Muscle layer of duodenum (tissue), 2 donors: ENCODE results near the gene RBBP5.
A peak's percentile ranks its signal among the peaks of the same experiment; 100 is the strongest.

ENCODE experiments used
- H3K27ac ChIP-seq: one replicate; pipeline ENCODE4 v1.7.0; 2013; ENCODE audit warnings: mild to moderate bottlenecking, low read length
- H3K27me3 ChIP-seq: one replicate; pipeline ENCODE4 v1.7.0; 2013; ENCODE audit warnings: low read depth, mild to moderate bottlenecking, control low read depth, low read length
- H3K36me3 ChIP-seq, 2 donors: one replicate each; pipeline ENCODE4 v1.7.0; 2013; ENCODE audit warnings: low read length in 2 of 2, control low read depth in 1 of 2, mild to moderate bottlenecking in 1 of 2; ENCODE audit not compliant: insufficient read depth in 2 of 2, control insufficient read depth in 1 of 2
- H3K4me1 ChIP-seq, 2 donors: one replicate each; pipeline ENCODE4 v1.7.0; 2013; ENCODE audit warnings: low read length in 2 of 2, mild to moderate bottlenecking in 2 of 2, control low read depth in 1 of 2, moderate library complexity in 1 of 2; ENCODE audit not compliant: insufficient read depth in 2 of 2, control insufficient read depth in 1 of 2
- H3K4me3 ChIP-seq, 2 donors: one replicate each; pipeline ENCODE4 v1.7.0; 2013; ENCODE audit warnings: low read length in 2 of 2, low read depth in 1 of 2, mild to moderate bottlenecking in 1 of 2
- H3K9me3 ChIP-seq, 2 donors: one replicate each; pipeline ENCODE4 v1.7.0; 2013; ENCODE audit warnings: low read length in 2 of 2, control low read depth in 1 of 2, mild to moderate bottlenecking in 1 of 2; ENCODE audit not compliant: control insufficient read depth in 1 of 2
- donor health status: healthy.

Gene RBBP5

DNA sequence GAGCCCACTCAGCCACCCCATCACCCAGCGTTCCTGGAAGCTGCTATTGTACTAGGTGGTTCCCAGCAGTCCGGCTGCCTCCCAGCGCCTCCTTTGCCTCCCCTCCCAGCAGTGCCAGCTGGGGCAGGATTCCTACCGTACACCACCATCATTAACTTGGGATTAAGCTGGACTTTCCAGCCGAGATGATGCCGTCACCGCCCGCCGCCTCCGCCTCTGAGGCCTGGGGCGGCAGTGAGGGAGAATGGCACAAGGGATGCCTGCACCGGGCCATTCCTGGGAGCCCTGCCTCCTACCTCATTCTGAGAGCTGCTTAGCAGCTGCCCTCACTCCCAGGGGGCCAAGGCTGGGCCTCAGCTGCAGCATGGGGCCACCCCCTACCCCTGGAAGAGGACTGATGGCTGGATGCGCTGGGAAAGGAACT is 65.6 kb downstream of the RBBP5 start:
- H3K27me3 ChIP-seq: no peaks in the 10 kb centered on the region

DNA sequence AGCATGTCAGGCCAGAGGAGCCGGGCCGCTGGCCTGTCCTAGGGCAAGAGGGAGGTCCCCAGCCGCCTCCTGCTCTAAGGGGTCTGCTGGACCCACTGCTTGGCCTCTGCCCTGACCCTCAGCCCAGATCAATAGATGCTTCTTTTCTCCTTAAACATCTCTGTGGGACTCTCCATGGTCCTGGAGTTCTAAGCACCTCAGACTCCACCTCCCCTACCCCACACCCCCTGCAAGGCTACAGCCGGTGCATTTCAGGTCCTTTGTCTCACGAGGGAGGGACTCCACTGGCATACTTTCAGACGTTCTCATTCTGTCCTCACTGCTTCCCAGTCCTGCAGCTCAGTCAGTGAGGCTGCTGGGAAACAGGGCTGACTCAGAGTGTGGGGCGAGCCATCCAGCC is 67.8 kb downstream of the RBBP5 start:
- H3K4me1 ChIP-seq: no peaks in the 10 kb centered on the region
- H3K9me3 ChIP-seq: no peaks in the 10 kb centered on the region
- no peak overlapping the region for H3K27ac ChIP-seq
- no peaks in the 10 kb centered on the region for H3K27me3 ChIP-seq
- H3K36me3 ChIP-seq: no peaks in the 10 kb centered on the region
- no peak overlapping the region for H3K4me3 ChIP-seq

More for the DNA sequence above, 65.6 kb downstream of the RBBP5 start:
- H3K27ac ChIP-seq: no peak overlapping the region
- no peak overlapping the region for H3K4me3 ChIP-seq
- no peaks in the 10 kb centered on the region for H3K4me1 ChIP-seq
- H3K9me3 ChIP-seq: no peaks in the 10 kb centered on the region
- H3K36me3 ChIP-seq: no peaks in the 10 kb centered on the region

DNA sequence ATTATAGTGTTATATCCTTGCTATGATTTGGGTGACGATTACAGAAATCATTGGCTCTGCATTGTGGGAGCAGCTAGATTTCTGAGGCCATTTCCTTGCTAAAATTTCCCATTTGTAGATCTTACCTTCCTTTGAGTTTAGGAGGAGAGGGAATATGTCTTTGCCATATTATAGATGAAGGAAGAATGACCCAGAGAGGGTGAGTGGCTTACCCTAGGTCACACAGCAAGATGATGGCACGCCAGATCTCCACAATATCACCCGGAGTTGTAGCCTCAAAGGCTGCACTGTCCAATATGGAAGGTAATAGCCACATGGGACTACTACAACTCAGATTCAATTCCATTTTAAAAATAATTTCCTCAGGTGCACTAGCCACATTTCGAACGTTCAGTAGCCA is 68.5 kb downstream of the RBBP5 start:
- Histone ChIP-seq H3K36me3 (no peaks in the 10 kb centered on the region), H3K9me3 (no peaks in the 10 kb centered on the region), H3K4me1 (no peaks in the 10 kb centered on the region), H3K4me3 (no peak overlapping the region), H3K27ac (no peak overlapping the region), H3K27me3 (no peaks in the 10 kb centered on the region)

DNA sequence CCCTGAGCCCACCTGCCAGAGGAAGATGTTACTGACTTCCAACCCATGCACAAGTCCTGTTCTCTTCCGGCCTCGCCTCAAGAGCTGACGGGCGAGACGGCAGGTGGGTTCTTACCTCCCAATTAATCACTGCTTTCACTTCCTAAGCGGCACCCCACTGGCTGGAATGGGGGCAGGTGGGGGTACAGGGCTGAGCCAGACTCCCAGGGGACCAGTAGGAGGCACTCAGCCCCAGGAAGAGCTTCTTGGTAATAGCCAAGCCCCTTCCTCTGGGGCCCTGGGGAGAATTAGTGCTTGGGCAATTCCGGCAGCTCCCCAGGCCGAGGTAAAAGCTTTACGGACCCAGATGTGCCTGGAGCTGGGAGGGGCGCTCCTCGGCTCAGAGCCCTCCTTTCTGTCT is 69.1 kb downstream of the RBBP5 start:
- no peaks in the 10 kb centered on the region for H3K4me1 ChIP-seq
- H3K9me3 ChIP-seq: no peaks in the 10 kb centered on the region
- peaks cover under 1% of the 10 kb centered on the region for H3K27me3 ChIP-seq
- no peak overlapping the region for H3K27ac ChIP-seq
- no peak overlapping the region for H3K4me3 ChIP-seq
- H3K36me3 ChIP-seq: no peaks in the 10 kb centered on the region

DNA sequence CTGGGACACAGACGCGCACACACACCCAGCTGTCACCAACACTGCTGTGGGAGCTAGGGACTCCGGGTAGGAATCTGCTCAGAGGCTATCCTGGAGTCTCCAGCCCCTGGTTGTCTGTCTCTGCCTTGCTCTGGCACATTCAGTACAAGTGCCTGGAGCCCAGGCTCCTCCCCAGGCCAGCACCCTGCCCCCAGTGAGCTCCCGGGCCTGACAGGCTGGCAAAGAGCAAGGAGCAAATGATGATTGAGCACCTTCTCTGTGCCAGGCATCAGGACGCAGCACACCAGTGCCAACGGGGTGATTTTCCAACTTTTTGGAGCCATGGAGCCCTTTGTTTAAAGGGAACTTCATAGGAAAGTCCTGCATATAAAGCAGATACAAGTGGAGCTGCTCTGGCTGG is 72.3 kb downstream of the RBBP5 start:
- Histone ChIP-seq H3K27me3 (peaks cover 24% of the 10 kb centered on the region), H3K4me3 (no peak overlapping the region), H3K4me1 (no peaks in the 10 kb centered on the region), H3K36me3 (no peaks in the 10 kb centered on the region), H3K27ac (no peak overlapping the region), H3K9me3 (no peaks in the 10 kb centered on the region)

DNA sequence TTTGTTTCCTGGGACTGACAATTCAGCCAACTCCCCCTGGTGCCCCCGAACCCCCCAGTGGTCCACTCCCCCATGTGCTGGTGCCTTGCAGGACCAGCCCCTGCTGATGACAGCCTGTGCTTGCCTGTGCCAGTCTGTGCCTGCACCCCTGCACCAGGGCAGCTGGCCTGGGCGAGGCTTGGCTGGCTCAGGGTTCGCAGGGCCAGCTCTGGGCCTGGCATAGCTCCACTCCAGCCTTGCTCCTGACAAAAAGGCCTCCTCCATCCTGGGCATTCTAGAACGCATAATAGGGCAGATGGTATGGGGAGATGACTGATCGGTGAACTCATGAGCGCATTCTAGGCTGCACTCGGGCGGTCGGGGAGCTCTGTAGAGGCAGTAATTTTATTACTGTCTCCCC is 73.4 kb downstream of the RBBP5 start:
- Histone ChIP-seq H3K36me3 (no peaks in the 10 kb centered on the region), H3K27ac (no peak overlapping the region), H3K4me1 (no peaks in the 10 kb centered on the region), H3K27me3 (peaks cover 34% of the 10 kb centered on the region), H3K4me3 (no peak overlapping the region), H3K9me3 (no peaks in the 10 kb centered on the region)

DNA sequence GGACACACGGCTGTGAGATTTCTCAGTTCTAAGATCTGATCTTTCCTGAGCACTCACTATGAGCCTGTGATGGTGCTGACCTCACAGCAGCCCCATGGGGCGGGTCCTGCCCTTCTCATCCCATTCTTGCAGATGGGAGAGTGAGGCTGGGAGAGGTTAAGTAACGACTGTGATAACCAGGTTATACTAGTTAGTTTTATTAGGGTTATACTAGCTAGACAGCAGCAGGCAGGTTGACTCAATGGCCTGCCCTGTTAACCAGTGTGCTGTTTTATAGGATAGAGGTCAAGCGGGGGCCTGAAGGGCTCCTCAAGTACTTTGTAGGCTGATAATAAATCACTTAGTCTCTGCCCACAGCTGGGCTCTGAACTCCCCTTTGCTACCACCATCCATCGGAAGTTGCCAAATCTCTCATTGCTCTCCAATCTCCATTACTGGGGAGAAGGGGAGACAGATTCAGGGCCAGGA is 74.0 kb downstream of the RBBP5 start:
- Histone ChIP-seq H3K27ac (no peak overlapping the region), H3K4me3 (no peak overlapping the region), H3K36me3 (no peaks in the 10 kb centered on the region), H3K27me3 (peaks cover 37% of the 10 kb centered on the region), H3K4me1 (peaks cover 0 to 4% of the 10 kb centered on the region in 2 donors), H3K9me3 (no peaks in the 10 kb centered on the region)

DNA sequence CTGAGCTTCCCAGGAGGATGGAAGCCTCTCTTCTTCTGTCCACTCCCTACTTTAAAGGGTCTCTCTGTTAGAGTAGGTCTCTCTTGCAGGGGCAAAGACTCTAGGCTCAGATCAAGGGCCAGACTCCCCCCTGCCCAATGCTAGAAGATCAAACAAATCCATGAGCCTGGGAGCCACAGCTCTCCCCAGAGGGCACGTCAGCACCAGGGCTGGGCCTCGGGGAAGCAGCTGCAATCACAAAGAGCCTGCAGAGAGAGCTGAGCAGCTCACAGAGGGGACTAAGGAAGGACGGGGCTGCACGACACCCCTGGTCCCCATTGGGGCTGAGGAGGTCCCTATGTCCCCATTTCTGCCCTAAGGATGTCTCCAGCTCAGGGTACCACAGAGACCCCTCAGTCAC is 74.9 kb downstream of the RBBP5 start:
- no peaks in the 10 kb centered on the region for H3K36me3 ChIP-seq
- H3K27ac ChIP-seq: no peak overlapping the region
- peaks cover 42% of the 10 kb centered on the region for H3K27me3 ChIP-seq
- H3K4me1 ChIP-seq: peaks cover 0 to 4% of the 10 kb centered on the region in 2 donors
- H3K4me3 ChIP-seq: no peak overlapping the region
- H3K9me3 ChIP-seq: no peaks in the 10 kb centered on the region

DNA sequence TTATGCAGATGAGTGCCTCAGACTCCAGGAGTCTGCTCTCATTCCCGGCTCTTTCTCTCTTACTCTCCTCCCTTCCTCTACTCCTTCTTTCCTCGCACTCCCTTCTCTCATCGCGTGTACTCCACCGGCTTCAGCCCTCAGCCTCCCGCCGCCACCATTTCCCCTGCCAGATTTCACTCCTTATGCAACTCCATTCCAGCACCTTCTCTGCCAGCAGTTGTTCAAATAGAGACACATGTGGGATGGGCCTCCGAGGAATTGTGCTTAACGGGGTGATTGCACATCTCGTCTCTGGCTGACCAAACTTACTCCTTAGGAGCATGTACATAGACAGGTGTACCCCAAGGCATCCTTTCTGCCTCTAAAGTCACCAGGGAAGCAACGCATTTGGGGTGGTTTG is 76.6 kb downstream of the RBBP5 start:
- no peaks in the 10 kb centered on the region for H3K9me3 ChIP-seq
- H3K4me3 ChIP-seq: no peak overlapping the region
- peaks cover 0 to 4% of the 10 kb centered on the region in 2 donors for H3K4me1 ChIP-seq
- H3K27ac ChIP-seq: no peak overlapping the region
- no peaks in the 10 kb centered on the region for H3K36me3 ChIP-seq
- peaks cover 43% of the 10 kb centered on the region for H3K27me3 ChIP-seq

DNA sequence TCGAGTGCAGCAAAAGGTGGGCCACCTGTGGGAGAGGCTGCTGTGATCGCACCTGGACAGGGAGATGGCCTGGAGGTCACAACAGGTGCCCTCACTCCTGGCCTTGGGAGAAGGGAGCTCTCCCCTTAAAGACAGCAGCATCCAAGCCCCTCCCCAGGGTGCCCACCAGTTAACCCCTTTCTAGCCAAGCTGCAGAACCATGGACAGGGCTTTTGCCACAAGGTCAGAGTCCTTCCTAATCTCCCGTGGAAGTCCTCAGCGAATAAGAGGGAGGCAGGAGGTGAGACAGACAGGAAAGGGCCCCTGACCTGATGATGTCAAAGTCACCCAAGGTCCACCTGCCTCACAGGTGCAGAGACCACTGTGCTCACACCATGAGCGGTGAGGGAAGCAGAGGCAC is 77.0 kb downstream of the RBBP5 start:
- Histone ChIP-seq H3K4me3 (no peak overlapping the region), H3K9me3 (no peaks in the 10 kb centered on the region), H3K27ac (no peak overlapping the region), H3K4me1 (peaks cover 0 to 4% of the 10 kb centered on the region in 2 donors), H3K36me3 (no peaks in the 10 kb centered on the region), H3K27me3 (peaks cover 43% of the 10 kb centered on the region)

DNA sequence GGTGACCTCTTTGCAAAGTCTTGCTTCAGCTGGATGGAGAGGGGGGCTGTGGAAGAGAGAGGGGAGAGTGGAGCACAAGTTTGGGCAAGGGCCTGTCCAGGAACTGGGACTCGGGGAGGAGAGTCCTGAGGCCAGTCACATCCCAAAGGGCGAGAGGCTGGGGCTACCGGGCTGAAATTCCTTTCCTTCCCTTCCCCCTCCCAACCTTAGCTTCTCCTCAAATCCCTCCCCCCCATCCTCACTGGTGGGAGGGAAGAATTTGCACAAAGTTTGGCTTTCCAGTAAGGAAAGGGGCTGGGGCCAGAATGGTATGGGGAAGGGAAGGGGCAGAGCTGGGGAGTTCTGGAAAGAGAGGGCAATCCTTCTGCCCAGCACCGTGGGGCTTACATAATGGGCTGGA is 77.9 kb downstream of the RBBP5 start:
- H3K4me3 ChIP-seq: peak overlapping the region in 1 of 2 donors; percentile 21

More for the DNA sequence above, 77.9 kb downstream of the RBBP5 start:
- no peaks in the 10 kb centered on the region for H3K9me3 ChIP-seq
- peaks cover 43% of the 10 kb centered on the region for H3K27me3 ChIP-seq
- H3K27ac ChIP-seq: no peak overlapping the region
- peaks cover 0 to 4% of the 10 kb centered on the region in 2 donors for H3K4me1 ChIP-seq
- H3K36me3 ChIP-seq: no peaks in the 10 kb centered on the region
